ENCODE data around the gene BEND5.

BEND5 gene

GRCh38 chr1:48679859-48680258, 96.8 kb downstream of the BEND5 start:
- no peak for DNase-seq (ENCODE audit: low read depth)

- no peak for DNase-seq (ENCODE audit: low read depth)
Measured at GRCh38 chr1:48678710-48679505, 97.8 kb downstream of the BEND5 start.
